Measurements from ENCODE around the gene KLF16.

KLF16 gene

GRCh38 chr19:1855040-1855827, 8.1 kb downstream of the KLF16 start:
- DNase-seq (ENCODE audit: low read depth): peak; percentile 66

GRCh38 chr19:1854542-1855039, 8.8 kb downstream of the KLF16 start:
- DNase-seq (ENCODE audit: low read depth): no peak

GRCh38 chr19:1854039-1854541, 9.3 kb downstream of the KLF16 start:
- no peak for DNase-seq (ENCODE audit: low read depth)

- DNase-seq (ENCODE audit: low read depth): peak; percentile 73
Observed at GRCh38 chr19:1853295-1854038, 9.9 kb downstream of the KLF16 start.

GRCh38 chr19:1852581-1853128, 10.7 kb downstream of the KLF16 start:
- no peak for DNase-seq (ENCODE audit: low read depth)

- peak; percentile 42 for DNase-seq (ENCODE audit: low read depth)
Observed at GRCh38 chr19:1851654-1852580, 11.5 kb downstream of the KLF16 start.

GRCh38 chr19:1850809-1851653, 12.3 kb downstream of the KLF16 start:
- DNase-seq (ENCODE audit: low read depth): no peak

- DNase-seq (ENCODE audit: low read depth): no peak
Observed at GRCh38 chr19:1849886-1850398, 13.4 kb downstream of the KLF16 start.

GRCh38 chr19:1849132-1849474, 14.3 kb downstream of the KLF16 start:
- no peak for DNase-seq (ENCODE audit: low read depth)

- peak; percentile 95 for DNase-seq (ENCODE audit: low read depth)
Observed at GRCh38 chr19:1848399-1849131, 14.8 kb downstream of the KLF16 start, which contains the start of gene REXO1. REXO1 (minus strand) TSS chr19:1848483; CDS start chr19:1848358, 125 bp downstream.

- no peak for DNase-seq (ENCODE audit: low read depth)
Observed at GRCh38 chr19:1847684-1848398, 15.5 kb downstream of the KLF16 start.

- DNase-seq (ENCODE audit: low read depth): no peak
Observed at GRCh38 chr19:1847348-1847683, 16.1 kb downstream of the KLF16 start.

GRCh38 chr19:1846517-1847204, 16.7 kb downstream of the KLF16 start:
- DNase-seq (ENCODE audit: low read depth): no peak

- no peak for DNase-seq (ENCODE audit: low read depth)
Observed at GRCh38 chr19:1845642-1846041, 17.7 kb downstream of the KLF16 start.

GRCh38 chr19:1845125-1845515, 18.3 kb downstream of the KLF16 start:
- DNase-seq (ENCODE audit: low read depth): no peak

- DNase-seq (ENCODE audit: low read depth): no peak
Observed at GRCh38 chr19:1844513-1845124, 18.8 kb downstream of the KLF16 start.

GRCh38 chr19:1843646-1844394, 19.6 kb downstream of the KLF16 start:
- no peak for DNase-seq (ENCODE audit: low read depth)

Measured in activated T-helper 9 cell treated with anti-CD3 and anti-CD28 coated beads, Interleukin-2, amount 50 U/mL, for 16 hours (primary cell).